HUDEP-2 (cell line): ENCODE results near the gene MAGED4B.
"Not testable (repeated sequence)": the region's sequence is repeated elsewhere in the genome, so short reads cannot be mapped to it uniquely, and the experiment has no call there.

Experiments used
- DNase-seq, 76 experiments: peaks; one replicate each; lab custom pipeline; 2025; ENCODE audit not compliant: unreplicated experiment in 76 of 76; lab: John Stamatoyannopoulos, UW

MAGED4B gene, protein sequence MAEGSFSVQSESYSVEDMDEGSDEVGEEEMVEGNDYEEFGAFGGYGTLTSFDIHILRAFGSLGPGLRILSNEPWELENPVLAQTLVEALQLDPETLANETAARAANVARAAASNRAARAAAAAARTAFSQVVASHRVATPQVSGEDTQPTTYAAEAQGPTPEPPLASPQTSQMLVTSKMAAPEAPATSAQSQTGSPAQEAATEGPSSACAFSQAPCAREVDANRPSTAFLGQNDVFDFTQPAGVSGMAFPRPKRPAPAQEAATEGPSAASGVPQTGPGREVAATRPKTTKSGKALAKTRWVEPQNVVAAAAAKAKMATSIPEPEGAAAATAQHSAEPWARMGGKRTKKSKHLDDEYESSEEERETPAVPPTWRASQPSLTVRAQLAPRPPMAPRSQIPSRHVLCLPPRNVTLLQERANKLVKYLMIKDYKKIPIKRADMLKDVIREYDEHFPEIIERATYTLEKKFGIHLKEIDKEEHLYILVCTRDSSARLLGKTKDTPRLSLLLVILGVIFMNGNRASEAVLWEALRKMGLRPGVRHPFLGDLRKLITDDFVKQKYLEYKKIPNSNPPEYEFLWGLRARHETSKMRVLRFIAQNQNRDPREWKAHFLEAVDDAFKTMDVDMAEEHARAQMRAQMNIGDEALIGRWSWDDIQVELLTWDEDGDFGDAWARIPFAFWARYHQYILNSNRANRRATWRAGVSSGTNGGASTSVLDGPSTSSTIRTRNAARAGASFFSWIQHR

DNA sequence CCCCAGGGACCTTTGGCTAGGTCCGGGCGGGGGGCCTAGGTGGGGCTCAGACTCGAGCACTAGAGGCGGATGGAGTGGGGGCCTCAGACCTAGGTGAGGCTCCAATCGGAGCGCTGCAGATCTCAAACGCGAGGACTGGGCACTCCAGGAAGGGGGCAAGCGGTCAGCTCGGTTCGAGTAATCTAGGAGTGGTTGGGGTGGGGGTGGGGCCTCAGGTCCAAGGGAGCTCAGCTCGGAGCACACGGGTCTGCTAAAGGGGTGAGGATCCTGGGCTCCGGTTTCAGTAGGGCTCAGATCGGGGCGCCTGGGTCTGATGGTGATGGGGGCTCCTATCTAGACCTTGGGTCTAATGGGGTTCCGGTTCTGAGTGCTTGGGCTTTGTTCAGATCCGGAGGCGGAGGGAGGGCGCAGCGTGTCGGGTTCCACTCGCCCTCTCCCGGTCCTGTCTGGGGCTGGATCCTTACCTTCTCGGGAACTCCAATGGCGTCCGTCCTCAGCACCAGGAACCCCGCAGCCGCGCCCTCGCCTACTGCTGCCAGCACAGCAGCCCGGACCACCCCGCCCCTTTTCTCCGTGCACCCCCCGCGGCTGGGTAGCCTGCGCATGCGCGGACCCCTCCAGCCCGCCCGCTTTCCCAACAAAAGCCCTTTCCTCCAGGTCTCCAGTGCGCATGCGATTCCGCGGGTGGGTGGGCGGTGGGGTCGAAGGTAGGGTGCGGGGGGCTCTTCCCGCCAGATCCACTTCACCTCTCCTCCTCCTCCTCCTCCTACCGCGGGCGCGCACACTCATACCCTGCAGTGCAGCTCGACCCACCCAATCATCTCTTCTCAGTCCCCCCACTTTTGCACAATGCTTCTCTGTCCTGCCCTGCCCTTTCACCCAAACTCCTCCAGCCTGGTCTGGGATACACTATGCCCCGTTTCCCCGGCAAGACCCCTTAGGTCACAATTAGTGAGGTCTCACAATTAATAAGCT is at the start of gene MAGED4B:
Gene MAGED4B (minus strand): TSS at position 518 of the 975 bp plus-strand sequence. CDS start 1,011 bp downstream, outside the sequence.
- not testable (repeated sequence) for DNase-seq

DNA sequence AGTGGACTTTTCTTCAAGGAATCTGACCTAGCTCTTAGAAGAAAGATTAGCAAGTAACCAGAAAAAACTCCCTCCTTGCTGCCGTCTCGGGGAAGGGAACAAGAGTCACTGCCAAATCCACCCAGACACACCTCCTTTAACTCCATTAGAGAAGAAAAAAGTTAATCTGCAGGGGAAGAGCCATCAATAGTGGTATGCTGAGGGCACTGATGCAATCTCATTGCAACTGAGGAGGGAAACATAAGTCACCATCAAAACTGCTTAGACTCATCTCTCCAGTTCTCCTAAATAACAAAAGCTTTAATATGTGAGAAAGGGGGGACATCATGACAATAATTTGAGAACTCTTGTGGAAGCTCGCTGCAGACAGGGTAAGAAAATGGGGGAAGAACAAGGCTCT is 49.3 kb upstream of the MAGED4B start:
- no peak for DNase-seq

DNA sequence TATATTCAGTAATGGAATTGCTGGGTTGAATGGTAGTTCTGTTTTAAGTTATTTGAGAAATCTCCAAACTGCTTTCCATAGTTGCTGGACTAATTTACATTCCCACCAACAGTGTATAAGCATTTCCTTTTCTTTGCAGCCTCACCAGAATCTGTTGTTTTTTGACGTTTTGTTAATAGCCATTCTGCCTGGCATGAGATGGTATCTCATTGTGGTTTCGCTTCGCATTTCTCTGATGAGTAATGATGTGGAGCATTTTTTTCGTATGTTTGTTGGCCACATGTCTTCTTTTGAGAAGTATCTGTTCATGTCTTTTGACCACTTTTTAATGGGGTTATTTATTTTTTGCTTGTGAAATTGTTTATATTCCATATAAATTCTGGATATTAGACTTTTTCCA is 13.6 kb upstream of the MAGED4B start:
- peak in 1 of 76 experiments; percentile 0 for DNase-seq

DNA sequence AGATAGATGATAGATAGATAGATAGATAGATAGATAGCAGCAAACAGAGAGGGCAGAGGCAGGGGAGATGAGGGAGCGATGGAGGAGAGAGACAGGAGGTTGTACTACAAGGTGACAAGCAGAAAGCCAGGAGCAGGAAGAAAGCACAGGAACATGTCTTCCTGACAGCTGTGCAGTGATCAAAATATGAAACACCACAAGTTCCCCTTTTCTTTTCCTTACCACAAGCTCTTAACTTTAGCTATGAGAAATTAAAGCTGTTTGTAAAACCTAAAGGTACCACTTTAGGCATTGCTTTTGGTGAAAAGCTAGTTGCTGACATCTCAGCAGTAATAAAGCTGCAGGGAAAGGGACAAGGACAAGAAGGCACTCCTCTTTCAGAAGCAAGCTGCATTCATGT is 9.1 kb upstream of the MAGED4B start:
- DNase-seq, result no peak

DNA sequence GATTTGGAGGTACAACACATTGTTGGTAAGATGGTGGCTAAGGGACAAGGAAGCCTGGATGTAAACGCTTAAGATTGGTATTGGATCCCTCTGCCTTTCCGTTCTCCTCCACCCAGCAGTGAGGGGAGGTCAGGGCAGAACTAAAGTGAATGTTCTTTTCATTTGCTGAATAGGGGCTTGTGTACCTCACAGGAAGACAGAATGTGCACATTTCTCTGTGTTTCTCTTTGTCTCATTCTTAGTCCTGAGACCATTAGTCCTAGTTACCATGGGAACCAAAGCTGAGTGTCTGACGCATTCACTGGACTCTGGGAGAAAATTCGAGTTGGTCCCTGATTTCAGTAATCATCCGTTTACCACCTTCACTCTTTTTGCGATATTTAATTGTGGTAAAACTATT is 26.7 kb downstream of the MAGED4B start:
- not testable (repeated sequence) for DNase-seq

DNA sequence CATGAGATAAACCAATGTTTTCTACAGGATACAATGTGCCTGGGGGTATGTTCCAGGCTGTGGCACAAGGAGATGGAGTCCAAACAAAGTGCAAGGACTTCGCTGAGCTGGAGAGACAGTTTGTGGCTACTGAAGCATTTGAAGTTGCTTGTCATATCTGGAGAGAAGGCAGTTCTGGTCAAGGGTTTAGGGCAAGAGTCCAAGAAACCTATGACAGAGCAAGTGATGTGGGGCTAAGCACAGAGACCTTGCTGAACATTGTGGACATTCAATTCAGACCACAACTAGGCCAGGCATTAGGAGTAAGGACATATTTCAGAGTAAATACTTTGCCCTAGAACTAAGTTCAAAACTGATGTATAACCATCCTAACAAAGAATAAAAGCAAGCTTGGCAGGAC is 34.8 kb downstream of the MAGED4B start:
- DNase-seq, result no peak

DNA sequence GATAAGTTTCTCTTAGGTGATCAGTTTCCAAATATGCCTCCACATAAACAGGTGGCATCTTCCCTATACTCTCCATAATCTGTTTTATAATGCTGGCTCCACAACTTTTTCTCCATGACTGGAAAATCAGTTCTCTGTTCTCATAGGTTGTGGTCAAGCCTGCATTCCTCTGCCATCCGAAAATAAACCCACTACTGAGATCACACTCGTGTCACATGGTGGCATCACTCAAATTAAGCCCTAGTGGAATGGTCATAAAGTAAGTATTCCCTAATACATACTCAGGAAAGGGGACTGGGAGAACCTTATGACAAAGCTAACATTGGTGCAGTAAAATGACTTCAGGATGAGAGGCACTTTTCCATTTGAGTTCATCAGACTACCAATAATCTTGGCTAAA is 37.6 kb downstream of the MAGED4B start:
- DNase-seq, result no peak

DNA sequence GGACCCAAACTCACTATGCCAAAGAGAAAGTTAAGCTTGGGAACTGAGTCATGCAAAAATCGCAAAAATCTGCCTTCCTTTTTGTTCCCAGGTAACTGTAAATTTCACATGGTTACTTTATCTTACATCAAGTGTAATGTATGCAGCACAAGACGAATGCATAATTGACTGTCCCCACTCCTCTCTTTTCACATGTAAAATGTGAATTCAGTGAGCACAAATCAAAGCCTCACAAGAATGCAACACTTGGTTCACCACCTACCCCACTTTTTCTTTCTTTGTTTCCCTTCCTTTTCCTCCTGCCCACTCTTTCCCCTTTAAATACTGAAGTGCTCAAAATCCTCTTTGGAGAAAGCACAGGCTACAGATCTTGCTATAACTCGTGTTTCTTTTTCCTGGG is 53.2 kb downstream of the MAGED4B start:
- no peak for DNase-seq
